D721Med (cell line): ENCODE data around the gene SORCS1.

ENCODE experiments used
- DNase-seq: peaks from one replicate; pipeline ENCODE4 v3.0.0; 2011; ENCODE audit warnings: low spot score; ENCODE audit not compliant: insufficient read length
- FAIRE-seq: peaks from 2 replicates; lab custom pipeline; 2011; peaks lifted over from hg19 to GRCh38; lab: Jason Lieb, UNC
- TF ChIP-seq, protein P1 (sequence below): IDR thresholded peaks from 2 replicates; pipeline ENCODE4 v1.5.1; 2012; ENCODE audit warnings: mild to moderate bottlenecking, control low read depth; ENCODE audit not compliant: insufficient read depth; ENCODE audit errors: missing control alignments

SORCS1 gene

DNA sequence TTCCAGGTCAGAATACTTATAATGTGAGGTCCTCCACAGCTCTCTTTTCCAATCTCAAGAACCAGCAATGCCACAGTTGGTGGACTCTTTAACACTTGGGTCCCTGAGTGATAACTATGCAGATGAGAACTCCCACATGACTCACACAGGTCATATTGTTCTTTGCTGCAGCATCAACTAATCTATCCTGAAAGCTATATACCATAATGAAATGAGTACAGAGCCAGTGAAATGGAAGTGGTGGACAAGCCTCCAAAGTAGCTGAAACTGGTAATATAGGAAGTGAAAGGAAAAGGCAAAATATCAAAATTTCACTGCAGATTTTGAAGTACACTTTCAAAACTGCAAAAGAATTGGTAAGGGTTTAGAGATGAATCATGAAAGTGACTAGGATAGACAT lies 45.6 kb downstream of the SORCS1 start:
- FAIRE-seq = no peak
- TF ChIP-seq, protein P1, sequence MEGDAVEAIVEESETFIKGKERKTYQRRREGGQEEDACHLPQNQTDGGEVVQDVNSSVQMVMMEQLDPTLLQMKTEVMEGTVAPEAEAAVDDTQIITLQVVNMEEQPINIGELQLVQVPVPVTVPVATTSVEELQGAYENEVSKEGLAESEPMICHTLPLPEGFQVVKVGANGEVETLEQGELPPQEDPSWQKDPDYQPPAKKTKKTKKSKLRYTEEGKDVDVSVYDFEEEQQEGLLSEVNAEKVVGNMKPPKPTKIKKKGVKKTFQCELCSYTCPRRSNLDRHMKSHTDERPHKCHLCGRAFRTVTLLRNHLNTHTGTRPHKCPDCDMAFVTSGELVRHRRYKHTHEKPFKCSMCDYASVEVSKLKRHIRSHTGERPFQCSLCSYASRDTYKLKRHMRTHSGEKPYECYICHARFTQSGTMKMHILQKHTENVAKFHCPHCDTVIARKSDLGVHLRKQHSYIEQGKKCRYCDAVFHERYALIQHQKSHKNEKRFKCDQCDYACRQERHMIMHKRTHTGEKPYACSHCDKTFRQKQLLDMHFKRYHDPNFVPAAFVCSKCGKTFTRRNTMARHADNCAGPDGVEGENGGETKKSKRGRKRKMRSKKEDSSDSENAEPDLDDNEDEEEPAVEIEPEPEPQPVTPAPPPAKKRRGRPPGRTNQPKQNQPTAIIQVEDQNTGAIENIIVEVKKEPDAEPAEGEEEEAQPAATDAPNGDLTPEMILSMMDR = no peak
- DNase-seq = no peak

DNA sequence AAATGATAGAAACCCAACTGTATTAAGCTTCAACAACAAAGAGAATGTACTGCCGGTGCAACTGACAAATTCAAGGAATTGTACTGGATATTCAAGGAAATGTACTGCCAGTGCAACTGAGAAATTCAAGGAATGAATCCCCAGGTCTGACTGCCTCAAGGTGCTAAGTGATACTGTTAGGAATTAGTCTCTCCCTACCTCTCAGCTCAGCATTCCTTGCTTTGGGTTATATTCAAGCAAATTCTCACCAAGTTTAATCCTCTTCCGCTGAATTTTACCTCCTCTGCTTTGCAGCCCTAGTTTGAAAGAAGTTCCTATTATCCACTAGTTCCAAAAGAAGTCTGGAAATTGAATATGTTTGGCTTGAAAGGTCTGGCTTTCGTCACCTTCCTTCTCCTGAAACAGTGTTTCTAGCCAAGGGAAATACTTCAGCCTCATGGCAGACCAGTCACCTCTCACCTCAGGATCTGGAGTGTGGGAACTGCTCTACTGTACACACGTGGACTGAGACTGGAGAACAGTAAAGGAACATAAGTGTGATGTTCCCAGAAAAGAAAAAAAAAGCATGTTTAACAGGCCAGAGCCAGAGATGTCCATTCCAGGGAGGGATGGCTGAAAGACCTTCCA lies 60.4 kb downstream of the SORCS1 start:
- TF ChIP-seq, protein P1 = no peak
- DNase-seq (no peak), FAIRE-seq (no peak)

DNA sequence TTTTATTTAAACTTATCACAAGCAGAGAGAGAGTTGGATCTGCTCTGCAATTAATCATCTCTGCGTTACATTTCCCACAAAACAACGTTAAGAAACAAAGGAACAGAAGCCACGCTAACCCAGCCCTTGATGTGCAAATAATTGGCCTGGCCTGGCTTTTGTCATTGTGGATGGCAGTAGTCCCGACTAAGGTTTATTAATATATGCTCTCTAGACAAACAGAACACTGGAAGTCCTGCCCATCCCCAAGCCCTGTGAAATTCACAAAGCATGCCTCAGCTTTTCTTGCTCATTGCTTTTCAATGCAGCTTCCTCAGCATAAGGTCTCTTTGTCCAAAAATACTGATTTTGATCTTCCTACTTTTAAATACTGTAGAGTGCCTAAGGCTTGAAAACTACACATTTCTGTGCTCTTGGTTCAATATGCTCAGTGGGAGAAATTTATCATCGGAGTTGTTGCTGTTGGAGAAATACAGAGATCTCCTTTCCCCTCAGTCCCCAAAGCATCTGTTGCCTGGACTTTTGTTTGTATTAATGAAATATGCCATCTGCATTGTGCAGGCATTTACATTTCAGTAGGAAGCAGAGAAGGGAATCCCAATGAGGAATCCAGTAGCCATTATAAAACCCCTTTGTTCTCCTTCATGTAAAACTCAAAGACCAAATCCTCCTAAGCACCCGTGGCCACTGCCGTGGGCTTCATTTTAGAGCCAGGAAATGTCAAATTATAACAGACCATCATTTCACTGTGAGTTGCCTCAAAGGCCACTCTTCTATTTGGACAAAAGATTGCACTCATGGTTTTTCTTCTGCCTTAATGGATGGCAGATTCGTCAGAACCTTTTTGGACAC lies 61.1 kb downstream of the SORCS1 start:
- TF ChIP-seq, protein P1 = no peak
- DNase-seq (no peak), FAIRE-seq (no peak)

DNA sequence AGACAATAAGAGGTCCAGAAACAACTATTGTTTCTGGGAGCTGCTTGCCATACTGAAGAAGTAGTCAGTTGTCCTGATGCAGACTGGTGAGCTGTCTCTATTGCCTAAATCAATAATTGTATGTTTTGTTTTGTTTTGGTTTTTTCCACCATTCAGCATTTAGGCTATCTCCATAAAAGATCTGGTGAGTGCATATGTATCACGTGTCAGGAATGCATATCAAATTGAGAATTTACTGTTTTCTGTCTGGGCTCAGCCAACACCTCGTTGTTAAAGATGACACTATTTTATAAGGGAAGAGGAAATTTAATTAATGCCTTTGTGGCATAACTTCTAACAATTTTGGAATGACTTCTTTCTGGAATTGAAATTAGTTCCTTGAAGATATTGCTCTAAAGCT lies 66.2 kb downstream of the SORCS1 start:
- FAIRE-seq = no peak
- TF ChIP-seq, protein P1 = no peak
- no peak for DNase-seq

DNA sequence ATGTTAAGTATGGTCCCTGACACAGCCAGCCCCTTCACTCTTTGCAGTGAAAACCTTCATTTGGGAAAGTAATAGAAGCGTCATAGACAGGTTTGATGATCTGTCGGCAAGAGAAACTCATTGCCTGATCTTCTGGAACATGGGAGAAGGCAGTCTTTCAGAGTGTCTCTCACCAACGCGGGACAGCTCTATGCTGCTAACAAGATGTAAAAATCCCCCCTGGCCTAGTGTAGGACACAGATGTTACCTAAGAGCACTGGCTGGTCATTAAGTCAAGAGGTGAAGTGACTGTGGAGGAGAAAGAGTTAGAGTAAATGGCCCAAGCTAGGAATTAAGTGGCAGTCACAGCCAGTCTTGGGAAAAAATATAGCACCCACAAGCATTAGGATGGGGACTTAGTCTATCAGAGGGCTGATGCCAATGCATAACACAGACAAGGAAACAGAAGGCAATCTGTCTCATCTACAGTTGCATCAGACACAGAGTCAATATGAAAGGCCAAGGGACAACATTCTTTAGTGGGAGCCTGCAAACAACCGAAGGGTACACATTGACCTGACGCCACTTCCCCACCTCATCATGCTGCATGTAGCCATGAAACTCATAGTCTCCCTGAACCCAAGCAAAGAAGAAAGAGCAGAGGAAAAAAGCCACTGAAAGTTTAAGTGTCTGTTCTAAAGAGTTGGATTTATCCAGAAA lies 69.5 kb downstream of the SORCS1 start:
- DNase-seq (no peak), FAIRE-seq (no peak)
- TF ChIP-seq, protein P1 = no peak

DNA sequence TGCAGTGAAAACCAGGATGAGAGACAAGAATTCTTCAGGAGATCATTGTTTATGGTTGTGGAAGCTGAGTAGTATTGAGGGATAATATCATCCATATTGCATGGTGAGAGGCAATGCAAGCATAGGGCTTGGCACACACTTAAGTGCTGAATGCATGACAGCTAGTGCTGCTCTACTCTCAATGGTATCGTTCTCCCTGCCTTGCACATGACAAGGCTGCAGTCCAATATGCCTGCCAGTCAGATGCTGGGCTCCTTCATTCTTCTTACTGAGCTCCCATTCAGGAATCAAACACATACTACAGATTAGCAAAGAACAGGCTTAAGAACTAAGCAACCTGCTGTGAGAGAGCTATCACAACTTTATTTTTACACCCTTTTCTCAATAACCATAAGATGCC lies 72.2 kb downstream of the SORCS1 start:
- DNase-seq (no peak), FAIRE-seq (no peak)
- TF ChIP-seq, protein P1 = no peak
